Measurements from ENCODE around the gene ZNF576.
"Not testable (repeated sequence)": the region's sequence is repeated elsewhere in the genome, so short reads cannot be mapped to it uniquely, and the experiment has no call there.

ZNF576 gene, protein sequence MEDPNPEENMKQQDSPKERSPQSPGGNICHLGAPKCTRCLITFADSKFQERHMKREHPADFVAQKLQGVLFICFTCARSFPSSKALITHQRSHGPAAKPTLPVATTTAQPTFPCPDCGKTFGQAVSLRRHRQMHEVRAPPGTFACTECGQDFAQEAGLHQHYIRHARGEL

GRCh38 chr19:43595999-43596841, at the start of gene ZNF576, which contains the start of gene IRGQ:
TSS of gene ZNF576 (plus strand) at chr19:43596595. CDS start at chr19:43597109, 514 bp downstream.
TSS of gene IRGQ (minus strand) at chr19:43596134. CDS start at chr19:43595338, 796 bp downstream.
- Histone ChIP-seq H3K9me3 (no peaks in the 10 kb centered on the region), H3K36me3 (peaks cover 44% of the 10 kb centered on the region), H3K27ac (peak within 1 kb of the TSS; percentile 96), H3K27me3 (no peaks in the 10 kb centered on the region), H3K4me3 (ENCODE audit: low read depth in 1 of 2, low read length in 1 of 2) (peak within 1 kb of the TSS; percentile 74 to 87), H3K4me1 (ENCODE audit: control insufficient read depth in 1 of 2, insufficient read depth in 1 of 2, low read depth in 1 of 2, low read length in 1 of 2) (peaks cover 32 to 40% of the 10 kb centered on the region in 2 experiments)
- TF ChIP-seq CTCF (IDR thresholded peaks at IDR 0.05) = peak; percentile 13

DNA sequence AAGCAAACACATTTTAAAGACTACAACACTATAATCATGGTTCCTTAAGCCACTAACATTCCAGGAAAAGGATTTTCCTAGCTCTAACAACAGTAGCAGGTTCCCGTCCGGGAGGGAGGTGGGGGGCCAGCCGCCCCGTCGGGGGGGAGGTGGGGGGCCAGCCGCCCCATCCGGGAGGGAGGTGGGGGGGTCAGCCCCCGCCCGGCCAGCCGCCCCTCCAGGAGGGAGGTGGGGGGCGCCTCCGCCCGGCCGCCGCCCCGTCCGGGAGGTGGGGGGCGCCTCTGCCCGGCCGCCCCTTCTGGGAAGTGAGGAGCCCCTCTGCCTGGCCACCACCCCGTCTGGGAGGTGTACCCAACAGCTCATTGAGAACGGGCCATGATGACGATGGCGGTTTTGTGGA, 48.5 kb upstream of the ZNF576 start:
- H3K36me3 ChIP-seq = peaks cover 80% of the 10 kb centered on the region
- H3K27ac ChIP-seq; H3K9me3 ChIP-seq; H3K27me3 ChIP-seq; H3K4me3 ChIP-seq (ENCODE audit: low read depth in 1 of 2, low read length in 1 of 2); H3K4me1 ChIP-seq (ENCODE audit: control insufficient read depth in 1 of 2, insufficient read depth in 1 of 2, low read depth in 1 of 2, low read length in 1 of 2): not testable (repeated sequence)

DNA sequence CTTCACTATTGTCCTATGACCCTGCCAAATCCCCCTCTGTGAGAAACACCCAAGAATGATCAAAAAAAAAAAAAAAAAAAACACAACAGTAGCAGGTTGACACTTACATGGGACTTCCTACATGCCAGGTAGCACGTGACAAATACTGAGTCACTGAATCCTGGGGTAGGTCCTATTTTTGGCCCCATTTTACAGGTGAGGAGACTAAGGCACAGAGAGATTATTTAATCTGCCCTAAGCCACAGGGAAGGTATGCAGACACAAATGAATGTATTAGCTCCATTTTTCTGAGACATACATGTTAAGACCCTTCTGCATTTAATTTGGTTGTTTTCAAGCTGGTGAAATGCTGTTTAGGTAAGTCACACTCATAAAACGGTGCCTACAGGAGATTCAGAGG, 47.7 kb upstream of the ZNF576 start:
- Histone ChIP-seq H3K4me3 (ENCODE audit: low read depth in 1 of 2, low read length in 1 of 2) (no peak overlapping the region), H3K27me3 (no peaks in the 10 kb centered on the region), H3K27ac (no peak overlapping the region), H3K36me3 (peaks cover 80% of the 10 kb centered on the region), H3K4me1 (ENCODE audit: control insufficient read depth in 1 of 2, insufficient read depth in 1 of 2, low read depth in 1 of 2, low read length in 1 of 2) (no peaks in the 10 kb centered on the region), H3K9me3 (no peaks in the 10 kb centered on the region)
- TF ChIP-seq CTCF (IDR thresholded peaks at IDR 0.05) = no peak

- H3K9me3 ChIP-seq = no peaks in the 10 kb centered on the region
- peaks cover 70% of the 10 kb centered on the region for H3K36me3 ChIP-seq
- no peak overlapping the region for H3K4me3 ChIP-seq (ENCODE audit: low read depth in 1 of 2, low read length in 1 of 2)
- H3K27me3 ChIP-seq = no peaks in the 10 kb centered on the region
- no peaks in the 10 kb centered on the region for H3K4me1 ChIP-seq (ENCODE audit: control insufficient read depth in 1 of 2, insufficient read depth in 1 of 2, low read depth in 1 of 2, low read length in 1 of 2)
- no peak overlapping the region for H3K27ac ChIP-seq
- no peak for TF ChIP-seq CTCF (IDR thresholded peaks at IDR 0.05)
Observed at GRCh38 chr19:43551399-43552197, 44.8 kb upstream of the ZNF576 start.

DNA sequence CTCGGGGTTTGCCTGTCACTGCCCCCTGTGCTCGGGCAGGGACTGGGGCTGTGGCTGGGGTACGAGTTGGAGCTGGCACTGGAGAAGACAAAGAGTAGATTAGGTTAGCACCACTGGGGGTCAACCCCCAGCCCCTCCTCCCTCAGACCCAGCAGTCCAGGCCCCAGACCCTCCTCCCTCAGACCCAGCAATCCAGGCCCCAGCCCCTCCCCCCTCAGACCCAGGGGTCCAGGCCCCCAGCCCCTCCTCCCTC, 44.3 kb upstream of the ZNF576 start:
- H3K9me3 ChIP-seq = no peaks in the 10 kb centered on the region
- H3K36me3 ChIP-seq = peaks cover 67% of the 10 kb centered on the region
- no peak overlapping the region for H3K27ac ChIP-seq
- TF ChIP-seq CTCF (IDR thresholded peaks at IDR 0.05) = no peak
- H3K27me3 ChIP-seq = no peaks in the 10 kb centered on the region
- H3K4me1 ChIP-seq (ENCODE audit: control insufficient read depth in 1 of 2, insufficient read depth in 1 of 2, low read depth in 1 of 2, low read length in 1 of 2) = no peaks in the 10 kb centered on the region
- no peak overlapping the region for H3K4me3 ChIP-seq (ENCODE audit: low read depth in 1 of 2, low read length in 1 of 2)
